ENCODE results near the gene TRMT112.

DNA sequence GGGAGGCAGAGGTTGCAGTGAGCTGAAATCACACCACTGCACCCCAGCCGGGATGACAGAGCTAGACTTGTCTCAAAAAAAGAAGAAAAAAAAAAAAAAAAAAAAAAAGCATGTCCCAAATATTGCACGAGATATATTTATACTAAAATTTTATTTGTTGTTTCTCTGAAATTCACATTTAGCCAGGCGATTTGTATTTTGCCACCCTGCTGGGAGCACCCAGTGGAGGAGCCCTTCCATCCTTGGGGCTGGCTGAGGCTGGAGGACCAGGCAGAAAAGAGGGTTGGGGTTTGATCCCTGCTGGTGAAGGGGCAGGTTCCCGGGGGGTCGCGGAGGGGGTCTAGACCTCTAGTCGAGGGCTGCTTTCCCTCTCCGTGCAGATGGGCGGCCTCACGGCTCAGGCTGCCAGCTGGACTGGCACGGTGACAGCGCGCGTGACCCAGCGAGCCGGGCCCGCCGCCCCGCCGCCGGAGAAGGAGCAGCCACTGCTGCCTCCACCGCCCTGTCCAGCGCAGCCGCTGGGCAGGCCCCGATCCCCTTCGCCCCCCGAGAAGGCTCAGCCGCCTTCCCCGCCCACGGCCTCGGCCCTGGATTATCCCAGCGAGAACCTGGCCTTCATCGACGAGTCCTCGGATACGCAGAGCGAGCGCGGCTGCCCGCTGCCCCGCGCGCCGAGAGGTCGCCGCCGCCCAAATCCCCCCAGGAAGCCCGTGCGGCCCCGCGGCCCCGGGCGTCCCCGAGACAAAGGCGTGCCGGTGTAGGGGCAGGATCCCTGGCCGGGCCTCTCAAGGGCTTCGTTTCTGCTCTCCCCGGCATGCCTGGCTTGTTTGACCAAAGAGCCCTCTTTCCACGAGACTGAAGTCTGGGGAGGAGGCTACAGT, 18.2 kb downstream of the TRMT112 start:
- TF ChIP-seq, protein P1, sequence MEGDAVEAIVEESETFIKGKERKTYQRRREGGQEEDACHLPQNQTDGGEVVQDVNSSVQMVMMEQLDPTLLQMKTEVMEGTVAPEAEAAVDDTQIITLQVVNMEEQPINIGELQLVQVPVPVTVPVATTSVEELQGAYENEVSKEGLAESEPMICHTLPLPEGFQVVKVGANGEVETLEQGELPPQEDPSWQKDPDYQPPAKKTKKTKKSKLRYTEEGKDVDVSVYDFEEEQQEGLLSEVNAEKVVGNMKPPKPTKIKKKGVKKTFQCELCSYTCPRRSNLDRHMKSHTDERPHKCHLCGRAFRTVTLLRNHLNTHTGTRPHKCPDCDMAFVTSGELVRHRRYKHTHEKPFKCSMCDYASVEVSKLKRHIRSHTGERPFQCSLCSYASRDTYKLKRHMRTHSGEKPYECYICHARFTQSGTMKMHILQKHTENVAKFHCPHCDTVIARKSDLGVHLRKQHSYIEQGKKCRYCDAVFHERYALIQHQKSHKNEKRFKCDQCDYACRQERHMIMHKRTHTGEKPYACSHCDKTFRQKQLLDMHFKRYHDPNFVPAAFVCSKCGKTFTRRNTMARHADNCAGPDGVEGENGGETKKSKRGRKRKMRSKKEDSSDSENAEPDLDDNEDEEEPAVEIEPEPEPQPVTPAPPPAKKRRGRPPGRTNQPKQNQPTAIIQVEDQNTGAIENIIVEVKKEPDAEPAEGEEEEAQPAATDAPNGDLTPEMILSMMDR (IDR thresholded peaks at IDR 0.05; ENCODE audit: poor library complexity) = no peak
- TF ChIP-seq EZH2 (IDR thresholded peaks at IDR 0.05; ENCODE audit: borderline replicate concordance) = peak; percentile 36
